ENCODE data around the gene MROH9. TPM values are rescaled to one million over a fixed set of nuclear protein-coding genes. Genes with fewer than 3 reads are reported as not detected.

Gene MROH9
- polyA plus RNA-seq, 1 of the 3 experiments (the other 2 are of a cell fraction) = 0.26 TPM

GRCh38 chr1:170970256-170970655 lies 34.9 kb downstream of the MROH9 start (continued):
- TF ChIP-seq USF2 (IDR thresholded peaks at IDR 0.05; ENCODE audit: borderline replicate concordance, low read depth, low read length) = no peak
- TF ChIP-seq TEAD4 (IDR thresholded peaks at IDR 0.05; ENCODE audit: borderline replicate concordance, insufficient read depth) = no peak
- TF ChIP-seq GABPA (IDR thresholded peaks at IDR 0.05; ENCODE audit: low read depth) = no peak

- H2AFZ ChIP-seq (ENCODE audit: low read depth) = no peak overlapping the region
- no peak overlapping the region for H3K4me3 ChIP-seq (ENCODE audit: low read depth in 2 of 2, low read length in 1 of 2)
- H3K27ac ChIP-seq (ENCODE audit: low read depth in 2 of 2, low read length in 1 of 2) = no peak overlapping the region
- H3K9me3 ChIP-seq = peaks cover 11% of the 10 kb centered on the region; the same call in 1 of the 2 replicates
- no peaks in the 10 kb centered on the region for H4K20me1 ChIP-seq (ENCODE audit: insufficient read depth)
- no peaks in the 10 kb centered on the region for H3K79me2 ChIP-seq (ENCODE audit: insufficient read depth)
- 7% methylated on average over 2 of the region's 2 CpGs for WGBS (ENCODE audit: low lambda C conversion rate)
- no peaks in the 10 kb centered on the region for H3K27me3 ChIP-seq (ENCODE audit: insufficient read depth)
- H3K36me3 ChIP-seq (replicated peaks in 1 of 2; ENCODE audit: control insufficient read depth in 1 of 2, insufficient read depth in 2 of 2, low read length in 1 of 2) = no peaks in the 10 kb centered on the region
- ChIA-PET POLR2A (no interaction called here), CTCF (interaction anchor here (2.8 kb wide), 1 partner anchor 11 kb away, joined by 13 read pairs; no protein-coding TSS in a partner anchor)
- no peak for DNase-seq
- H3K9ac ChIP-seq = no peak overlapping the region
- H3K9me2 ChIP-seq = no peaks in the 10 kb centered on the region
- H3K4me1 ChIP-seq (ENCODE audit: control insufficient read depth in 1 of 2, insufficient read depth in 2 of 2, low read depth in 1 of 2, low read length in 1 of 2) = no peaks in the 10 kb centered on the region
- no peak overlapping the region for H3K4me2 ChIP-seq
- no peaks in the 10 kb centered on the region for H3F3A ChIP-seq (replicated peaks; ENCODE audit: insufficient read depth)
- no peak for TF ChIP-seq TAF1 (IDR thresholded peaks at IDR 0.05; ENCODE audit: borderline replicate concordance, low read depth, low read length)
- no peak for TF ChIP-seq TCF12 (IDR thresholded peaks at IDR 0.05)
- TF ChIP-seq POLR2AphosphoS5 (IDR thresholded peaks at IDR 0.05; ENCODE audit: low read depth, low read length) = no peak
- TF ChIP-seq GATA2 (CRISPR knock-in tag; IDR thresholded peaks at IDR 0.05) = no peak
- no peak for TF ChIP-seq CTCF (IDR thresholded peaks at IDR 0.05)
- no peak for TF ChIP-seq IRF3 (IDR thresholded peaks at IDR 0.05; ENCODE audit: low read depth, low read length)
- no peak for TF ChIP-seq RFX5 (IDR thresholded peaks at IDR 0.05; ENCODE audit: low read length)
- TF ChIP-seq TEAD4 (IDR thresholded peaks at IDR 0.05; ENCODE audit: borderline replicate concordance, insufficient read depth) = no peak
- no peak for TF ChIP-seq NFIC (IDR thresholded peaks at IDR 0.05; ENCODE audit: borderline replicate concordance)
Observed at GRCh38 chr1:170978371-170978910, 43.1 kb downstream of the MROH9 start.

GRCh38 chr1:170985406-170985805 lies 50.1 kb downstream of the MROH9 start:
- WGBS (ENCODE audit: low lambda C conversion rate) = 12% methylated on average over 1 of the region's 1 CpG
- Histone ChIP-seq H3K36me3 (replicated peaks in 1 of 2; ENCODE audit: control insufficient read depth in 1 of 2, insufficient read depth in 2 of 2, low read length in 1 of 2) (no peaks in the 10 kb centered on the region), H3K4me3 (ENCODE audit: low read depth in 2 of 2, low read length in 1 of 2) (no peak overlapping the region), H3F3A (replicated peaks; ENCODE audit: insufficient read depth) (no peaks in the 10 kb centered on the region), H3K27ac (ENCODE audit: low read depth in 2 of 2, low read length in 1 of 2) (no peak overlapping the region), H3K4me2 (no peak overlapping the region), H3K9ac (no peak overlapping the region), H3K79me2 (ENCODE audit: insufficient read depth) (no peaks in the 10 kb centered on the region), H3K9me2 (no peaks in the 10 kb centered on the region), H2AFZ (ENCODE audit: low read depth) (no peak overlapping the region), H3K27me3 (ENCODE audit: insufficient read depth) (no peaks in the 10 kb centered on the region; the same call in 1 of the 2 replicates), H3K4me1 (ENCODE audit: control insufficient read depth in 1 of 2, insufficient read depth in 2 of 2, low read depth in 1 of 2, low read length in 1 of 2) (no peaks in the 10 kb centered on the region), H3K9me3 (no peaks in the 10 kb centered on the region), H4K20me1 (ENCODE audit: insufficient read depth) (no peaks in the 10 kb centered on the region)
- no peak for DNase-seq
- ChIA-PET CTCF (interaction anchor here (0.8 kb wide), 1 partner anchor 18 kb away, joined by 3 read pairs; no protein-coding TSS in a partner anchor), POLR2A (no interaction called here)
- no peak for TF ChIP-seq CTCF (IDR thresholded peaks at IDR 0.05)
- TF ChIP-seq ZBTB33 (IDR thresholded peaks at IDR 0.05; ENCODE audit: borderline replicate concordance, low read depth) = no peak
- TF ChIP-seq FOXM1 (IDR thresholded peaks at IDR 0.05; ENCODE audit: low read depth) = no peak
- TF ChIP-seq RFX5 (IDR thresholded peaks at IDR 0.05; ENCODE audit: low read length) = no peak
- no peak for TF ChIP-seq RCOR1 (IDR thresholded peaks at IDR 0.05; ENCODE audit: low read length)
- no peak for TF ChIP-seq MEF2A (IDR thresholded peaks at IDR 0.05; ENCODE audit: borderline replicate concordance, low read depth)
- no peak for TF ChIP-seq RAD21 (IDR thresholded peaks at IDR 0.05; ENCODE audit: low read length)
- TF ChIP-seq MXI1 (IDR thresholded peaks at IDR 0.05; ENCODE audit: low read depth, low read length) = no peak
- no peak for TF ChIP-seq YY1 (IDR thresholded peaks at IDR 0.05; ENCODE audit: low read depth)
- TF ChIP-seq TCF12 (IDR thresholded peaks at IDR 0.05) = no peak

All from SK-N-SH (cell line).